HepG2 (cell line): Measurements from ENCODE around the gene FRAS1. TPM values are rescaled to one million over a fixed set of nuclear protein-coding genes. Genes with fewer than 3 reads are reported as not detected.

Experiments
- ATAC-seq: fragments of 200-7000 bp; cut with Tn5 transposase; 3 replicates; pipeline ENCODE4 v1.9.1; 2020; ENCODE audit warnings: mild to moderate bottlenecking, moderate library complexity
- BruUV-seq: library from RNA; stranded (reverse); fragments of 400-500 nt; replicated peaks from 2 replicates; lab custom pipeline; 2021; lab: Mats Ljungman, UMichigan
- CTCF ChIA-PET: fragments of 300-600 bp; formaldehyde crosslinking; extraction: SDS; loops from one replicate; lab custom pipeline; 2021; ENCODE audit warnings: low total read pairs, inconsistent platforms, low intra/inter-chr PET ratio; lab: Yijun Ruan, JAX
- POLR2A ChIA-PET: fragments of 350-600 bp; sonication (Branson Sonifier 250); formaldehyde crosslinking; loops from one replicate; lab custom pipeline; 2020; ENCODE audit warnings: antibody characterized with exemption, inconsistent platforms; lab: Yijun Ruan, JAX
- DNase-seq: peaks from one replicate; pipeline ENCODE4 v3.0.0-alpha.2; 2015; ENCODE audit warnings: low spot score
- FAIRE-seq: peaks from 3 replicates; lab custom pipeline; 2011; peaks lifted over from hg19 to GRCh38; lab: Jason Lieb, UNC
- H2AFZ ChIP-seq: one replicate; pipeline ENCODE4 v1.6.1; 2011; ENCODE audit warnings: low read length, inconsistent platforms
- H3K27ac ChIP-seq: fragments of 300-600 bp; 3 replicates; pipeline ENCODE4 v1.8.0; 2011; ENCODE audit warnings: mixed run types, mild to moderate bottlenecking, mixed read lengths, low read length, inconsistent platforms; ENCODE audit not compliant: insufficient read depth; ENCODE audit errors: extremely low read length
- H3K27me3 ChIP-seq, 2 experiments: fragments of 200-600 bp in 1 of 2; 2 replicates in 1 of 2; 3 replicates in 1 of 2; pipeline versions ENCODE4 v1.6.0 to v1.8.0; 2011; ENCODE audit warnings: low read length in 2 of 2, mild to moderate bottlenecking in 2 of 2, moderate library complexity in 2 of 2, inconsistent platforms in 1 of 2; ENCODE audit not compliant: insufficient read depth in 2 of 2, control insufficient read depth in 1 of 2
- H3K36me3 ChIP-seq, 2 experiments: fragments of 200-600 bp in 1 of 2; replicated peaks in 1 of 2; 2 replicates in 1 of 2; 3 replicates in 1 of 2; pipeline versions ENCODE4 v1.5.1 to v1.8.0; 2011; ENCODE audit warnings: low read length in 2 of 2, inconsistent platforms in 1 of 2; ENCODE audit not compliant: insufficient read depth in 2 of 2, control insufficient read depth in 1 of 2
- H3K4me1 ChIP-seq: 2 replicates; pipeline ENCODE4 v1.5.1; 2012; ENCODE audit warnings: low read length, inconsistent platforms; ENCODE audit not compliant: insufficient read depth
- H3K4me2 ChIP-seq: 2 replicates; pipeline ENCODE4 v1.6.0; 2011; ENCODE audit warnings: low read depth, low read length, inconsistent platforms
- H3K4me3 ChIP-seq, 3 experiments: fragments of 200-600 bp in 1 of 3; sonication (generic), shearing (Covaris generic) in 1 of 3; replicated peaks in 1 of 3; 2 replicates each; pipeline ENCODE4 v1.5.1; 2011 to 2016; ENCODE audit warnings: low read length in 3 of 3, inconsistent platforms in 2 of 3, low read depth in 2 of 3, mild to moderate bottlenecking in 2 of 3, control low read depth in 1 of 3, mixed read lengths in 1 of 3; ENCODE audit not compliant: insufficient read depth in 1 of 3
- H3K79me2 ChIP-seq: one replicate; pipeline ENCODE4 v1.6.1; 2011; ENCODE audit warnings: low read length, inconsistent platforms; ENCODE audit not compliant: insufficient read depth
- H3K9ac ChIP-seq: 2 replicates; pipeline ENCODE4 v1.6.0; 2011; ENCODE audit warnings: mild to moderate bottlenecking, low read depth, low read length, inconsistent platforms; ENCODE audit not compliant: insufficient read depth
- H3K9me3 ChIP-seq: 2 replicates; pipeline ENCODE4 v1.5.1; 2012; ENCODE audit warnings: mild to moderate bottlenecking, low read length
- H4K20me1 ChIP-seq: 2 replicates; pipeline ENCODE4 v1.6.0; 2011; ENCODE audit warnings: inconsistent platforms, mild to moderate bottlenecking, low read length, moderate library complexity; ENCODE audit not compliant: insufficient read depth
- DMTF1 ChIP-seq: sonication (generic); formaldehyde crosslinking; IDR thresholded peaks from 2 replicates; pipeline ENCODE4 v1.4.0; 2020; ENCODE audit warnings: mild to moderate bottlenecking, missing genetic modification reagents
- E2F2 ChIP-seq: sonication (generic); formaldehyde crosslinking; IDR thresholded peaks from 2 replicates; pipeline ENCODE4 v1.4.0; 2020; ENCODE audit warnings: missing genetic modification reagents, borderline replicate concordance
- FOXK2 ChIP-seq: fragments of 450-650 bp; IDR thresholded peaks from 2 replicates; pipeline ENCODE4 v1.6.1; 2016
- KMT2A ChIP-seq: sonication (generic); formaldehyde crosslinking; IDR thresholded peaks from 2 replicates; pipeline ENCODE4 v1.4.0; 2020; ENCODE audit warnings: missing genetic modification reagents
- MXI1 ChIP-seq: IDR thresholded peaks from 3 replicates; pipeline ENCODE4 v1.6.1; 2012; ENCODE audit warnings: low read depth, low read length, inconsistent platforms, borderline replicate concordance
- SOX5 ChIP-seq: IDR thresholded peaks from 2 replicates; pipeline ENCODE4 v1.6.1; 2016; ENCODE audit warnings: borderline replicate concordance
- ZBTB8A ChIP-seq: sonication (generic); formaldehyde crosslinking; IDR thresholded peaks from 2 replicates; pipeline ENCODE4 v1.4.0; 2020; ENCODE audit warnings: mild to moderate bottlenecking, low read depth, missing genetic modification reagents, borderline replicate concordance
- ZNF160 ChIP-seq: sonication (generic); formaldehyde crosslinking; IDR thresholded peaks from 2 replicates; pipeline ENCODE4 v1.8.0; 2022; ENCODE audit warnings: mild to moderate bottlenecking, inconsistent platforms, missing genetic modification reagents
- ZNF253 ChIP-seq: sonication (generic); formaldehyde crosslinking; IDR thresholded peaks from 2 replicates; pipeline ENCODE4 v1.8.0; 2022; ENCODE audit warnings: mild to moderate bottlenecking, missing genetic modification reagents, borderline replicate concordance
- ZNF414 ChIP-seq: sonication (generic); formaldehyde crosslinking; IDR thresholded peaks from 2 replicates; pipeline ENCODE4 v1.5.0; 2020; ENCODE audit warnings: missing genetic modification reagents
- ZNF530 ChIP-seq: sonication (generic); formaldehyde crosslinking; IDR thresholded peaks from 2 replicates; pipeline ENCODE4 v1.5.0; 2020; ENCODE audit warnings: low read depth, mild to moderate bottlenecking, missing genetic modification reagents
- ZNF891 ChIP-seq: sonication (generic); formaldehyde crosslinking; IDR thresholded peaks from 2 replicates; pipeline ENCODE4 v1.5.0; 2020; ENCODE audit warnings: mild to moderate bottlenecking, missing genetic modification reagents
- WGBS: methylation state at CpG from one replicate; pipeline ENCODE4 v1.1.6; 2017; ENCODE audit warnings: low lambda C conversion rate; 5-methylcytosine and 5-hydroxymethylcytosine counted together
- in situ Hi-C: cut with HindIII; loops from 2 replicates; pipeline ENCODE4 v1.10.0; 2017; ENCODE audit warnings: low pct_unique_long_range_greater_than_20kb; ENCODE audit not compliant: extremely low pct_ligation_motif_present
- intact Hi-C: fragments of 100-400 bp; cut with micrococcal nuclease; formaldehyde crosslinking; loops from one replicate; pipeline ENCODE4 v1.10.0; 2022; ENCODE audit not compliant: unreplicated experiment
- polyA plus RNA-seq, 8 experiments: library from polyadenylated mRNA; depleted of rRNA in 3 of 8; stranded (reverse) in 7 of 8; unstranded in 1 of 8; fragments of >200 nt; fragmentation: Illumina TruSeq in 4 of 8; extraction: Trizol in 4 of 8; gene quantifications; 2 replicates each; pipeline versions ENCODE4 v1.2.1 to v1.2.3, GENCODE V29; 2011 to 2016; ENCODE audit warnings: low read depth in 4 of 8, missing spikeins in 1 of 8, mixed read lengths in 1 of 8; ENCODE audit not compliant: insufficient read depth in 1 of 8
- total RNA-seq, 5 experiments: library from RNA; depleted of rRNA; stranded (reverse); fragments of >200 nt; fragmentation: Illumina TruSeq; extraction: Trizol; gene quantifications; 2 replicates each; pipeline ENCODE4 v1.2.3, GENCODE V29; 2016; ENCODE audit warnings: low read depth in 1 of 5

FRAS1 gene
- total and polyA plus RNA-seq, 2 of the 13 experiments (the other 11 are each of a cell fraction or from before 2014, with no cell fraction given): 22.5 to 31.6 TPM

- TF ChIP-seq ZNF414 (CRISPR knock-in tag): no peak
- no peak for TF ChIP-seq FOXK2
Measured at GRCh38 chr4:78254893-78255292, 197.8 kb downstream of the FRAS1 start (continued).

- Histone ChIP-seq H3K9ac (no peak overlapping the region), H3K4me1 (no peaks in the 10 kb centered on the region), H3K4me3 (no peak overlapping the region), H3K79me2 (no peaks in the 10 kb centered on the region), H3K27me3 (no peaks in the 10 kb centered on the region), H3K27ac (no peak overlapping the region), H2AFZ (no peak overlapping the region), H4K20me1 (no peaks in the 10 kb centered on the region), H3K9me3 (no peaks in the 10 kb centered on the region), H3K36me3 (peaks cover 7 to 55% of the 10 kb centered on the region in 2 experiments), H3K4me2 (no peak overlapping the region)
- no TSS peak for BruUV-seq
- TF ChIP-seq MXI1: no peak
- no peak for TF ChIP-seq ZBTB8A (CRISPR knock-in tag)
- no peak for TF ChIP-seq KMT2A (CRISPR knock-in tag)
- TF ChIP-seq ZNF891 (CRISPR knock-in tag): no peak
- TF ChIP-seq DMTF1 (CRISPR knock-in tag): no peak
- no peak for TF ChIP-seq SOX5 (CRISPR knock-in tag)
- TF ChIP-seq ZNF253 (CRISPR knock-in tag): no peak
- TF ChIP-seq E2F2: no peak
- no peak for TF ChIP-seq ZNF160 (CRISPR knock-in tag)
- no peak for TF ChIP-seq ZNF530 (CRISPR knock-in tag)
- FAIRE-seq (no peak), DNase-seq (no peak), ATAC-seq (no peak)
- 78% methylated on average over 5 of the region's 5 CpGs for WGBS
- intact Hi-C loops: no loop called here
- CTCF ChIA-PET: no interaction called here
- POLR2A ChIA-PET: no interaction called here
- in situ Hi-C loops: no loop called here
Measured at GRCh38 chr4:78265006-78265405, 207.9 kb downstream of the FRAS1 start.
